ENCODE results near the gene NDST1.

Gene NDST1

GRCh38 chr5:150549735-150550134, 41.8 kb downstream of the NDST1 start:
- DNase-seq = no peak

- no peak for DNase-seq
These were observed 42.4 kb downstream of the NDST1 start for GRCh38 chr5:150550286-150550685.

GRCh38 chr5:150551066-150551465, 43.1 kb downstream of the NDST1 start:
- DNase-seq = no peak

GRCh38 chr5:150553402-150553801, 45.5 kb downstream of the NDST1 start:
- DNase-seq = no peak

- DNase-seq = no peak
These were observed 46.0 kb downstream of the NDST1 start for GRCh38 chr5:150553911-150554310.

- no peak for DNase-seq
These were observed 46.9 kb downstream of the NDST1 start for GRCh38 chr5:150554857-150555256.

- DNase-seq = no peak
These were observed 48.2 kb downstream of the NDST1 start for GRCh38 chr5:150556106-150556505.

GRCh38 chr5:150556859-150557508, 49.1 kb downstream of the NDST1 start:
- DNase-seq = no peak

- DNase-seq = no peak
These were observed 49.6 kb downstream of the NDST1 start for GRCh38 chr5:150557509-150557872.

- DNase-seq = no peak
These were observed 50.2 kb downstream of the NDST1 start for GRCh38 chr5:150558088-150558621.

GRCh38 chr5:150559088-150559487, 51.2 kb downstream of the NDST1 start:
- DNase-seq = peak; percentile 53

- peak; percentile 38 for DNase-seq
These were observed 51.8 kb downstream of the NDST1 start for GRCh38 chr5:150559701-150560100.

GRCh38 chr5:150560401-150561191, 52.7 kb downstream of the NDST1 start:
- DNase-seq = peak; percentile 90

- DNase-seq = no peak
These were observed 53.2 kb downstream of the NDST1 start for GRCh38 chr5:150561192-150561512.

- no peak for DNase-seq
These were observed 53.8 kb downstream of the NDST1 start for GRCh38 chr5:150561571-150562275.

- peak; percentile 71 for DNase-seq
These were observed 54.9 kb downstream of the NDST1 start for GRCh38 chr5:150562832-150563231.

- DNase-seq = no peak
These were observed 57.9 kb downstream of the NDST1 start for GRCh38 chr5:150565868-150566267.

- DNase-seq = no peak
These were observed 59.2 kb downstream of the NDST1 start for GRCh38 chr5:150567031-150567717.

GRCh38 chr5:150568663-150569062, 60.7 kb downstream of the NDST1 start:
- DNase-seq = no peak

GRCh38 chr5:150570333-150570732, 62.4 kb downstream of the NDST1 start:
- DNase-seq = no peak

- DNase-seq = no peak
These were observed 63.9 kb downstream of the NDST1 start for GRCh38 chr5:150571836-150572235.

GRCh38 chr5:150573216-150573615, 65.3 kb downstream of the NDST1 start:
- no peak for DNase-seq
